ENCODE data around the gene CBLB.

CBLB gene

GRCh38 chr3:105639131-105639530 lies 229.7 kb downstream of the CBLB start:
- Histone ChIP-seq H3K27me3 (replicated peaks in 2 of 5; ENCODE audit: control insufficient read depth in 4 of 5, insufficient read depth in 5 of 5, low read length in 4 of 5) (no peaks in the 10 kb centered on the region), H3K27ac (ENCODE audit: insufficient read depth in 1 of 2, low read depth in 1 of 2, low read length in 2 of 2, poor library complexity in 1 of 2, severe bottlenecking in 2 of 2) (no peak overlapping the region), H3K4me1 (ENCODE audit: control extremely low read depth in 1 of 4, control insufficient read depth in 4 of 4, insufficient read depth in 4 of 4, low read length in 3 of 4) (no peaks in the 10 kb centered on the region), H3K9me3 (ENCODE audit: control extremely low read depth in 1 of 5, control insufficient read depth in 4 of 5, insufficient read depth in 2 of 5, low read depth in 1 of 5, low read length in 4 of 5) (no peaks in the 10 kb centered on the region), H3K4me3 (ENCODE audit: control insufficient read depth in 1 of 7, extremely low read depth in 1 of 7, insufficient read depth in 4 of 7, low read depth in 2 of 7, low read length in 6 of 7) (no peak overlapping the region), H3K36me3 (ENCODE audit: control insufficient read depth in 4 of 4, insufficient read depth in 4 of 4, low read length in 3 of 4) (no peaks in the 10 kb centered on the region)
- CTCF ChIA-PET: no interaction called here
- 100% methylated on average over 2 of the region's 2 CpGs for WGBS (ENCODE audit: insufficient coverage)
- DNase-seq: no peak
- POLR2A ChIA-PET: no interaction called here

GRCh38 chr3:105634708-105635107 lies 234.1 kb downstream of the CBLB start:
- 88% methylated on average over 5 of the region's 5 CpGs for WGBS (ENCODE audit: insufficient coverage)
- no peaks in the 10 kb centered on the region for H3K4me1 ChIP-seq (ENCODE audit: control extremely low read depth in 1 of 4, control insufficient read depth in 4 of 4, insufficient read depth in 4 of 4, low read length in 3 of 4)
- no peaks in the 10 kb centered on the region for H3K36me3 ChIP-seq (ENCODE audit: control insufficient read depth in 4 of 4, insufficient read depth in 4 of 4, low read length in 3 of 4)
- DNase-seq: no peak
- no peak overlapping the region for H3K4me3 ChIP-seq (ENCODE audit: control insufficient read depth in 1 of 7, extremely low read depth in 1 of 7, insufficient read depth in 4 of 7, low read depth in 2 of 7, low read length in 6 of 7)
- CTCF ChIA-PET: no interaction called here
- no peaks in the 10 kb centered on the region for H3K27me3 ChIP-seq (replicated peaks in 2 of 5; ENCODE audit: control insufficient read depth in 4 of 5, insufficient read depth in 5 of 5, low read length in 4 of 5)
- POLR2A ChIA-PET: interaction anchor here (0.7 kb wide), 1 partner anchor 1128 kb away, joined by 3 read pairs; no protein-coding TSS in a partner anchor
- H3K27ac ChIP-seq (ENCODE audit: insufficient read depth in 1 of 2, low read depth in 1 of 2, low read length in 2 of 2, poor library complexity in 1 of 2, severe bottlenecking in 2 of 2): no peak overlapping the region
- H3K9me3 ChIP-seq (ENCODE audit: control extremely low read depth in 1 of 5, control insufficient read depth in 4 of 5, insufficient read depth in 2 of 5, low read depth in 1 of 5, low read length in 4 of 5): no peaks in the 10 kb centered on the region

GRCh38 chr3:105629718-105630117 lies 239.1 kb downstream of the CBLB start:
- Histone ChIP-seq H3K4me3 (ENCODE audit: control insufficient read depth in 1 of 7, extremely low read depth in 1 of 7, insufficient read depth in 4 of 7, low read depth in 2 of 7, low read length in 6 of 7) (no peak overlapping the region), H3K36me3 (ENCODE audit: control insufficient read depth in 4 of 4, insufficient read depth in 4 of 4, low read length in 3 of 4) (no peaks in the 10 kb centered on the region), H3K27me3 (replicated peaks in 2 of 5; ENCODE audit: control insufficient read depth in 4 of 5, insufficient read depth in 5 of 5, low read length in 4 of 5) (no peaks in the 10 kb centered on the region), H3K9me3 (ENCODE audit: control extremely low read depth in 1 of 5, control insufficient read depth in 4 of 5, insufficient read depth in 2 of 5, low read depth in 1 of 5, low read length in 4 of 5) (no peaks in the 10 kb centered on the region), H3K27ac (ENCODE audit: insufficient read depth in 1 of 2, low read depth in 1 of 2, low read length in 2 of 2, poor library complexity in 1 of 2, severe bottlenecking in 2 of 2) (no peak overlapping the region), H3K4me1 (ENCODE audit: control extremely low read depth in 1 of 4, control insufficient read depth in 4 of 4, insufficient read depth in 4 of 4, low read length in 3 of 4) (no peaks in the 10 kb centered on the region)
- no peak for DNase-seq
- POLR2A ChIA-PET: no interaction called here
- CTCF ChIA-PET: no interaction called here

- 100% methylated on average over 3 of the region's 5 CpGs for WGBS (ENCODE audit: insufficient coverage)
- ChIA-PET POLR2A (no interaction called here), CTCF (no interaction called here)
Measured at GRCh38 chr3:105626739-105627138, 242.1 kb downstream of the CBLB start.

GRCh38 chr3:105622169-105622568 lies 246.6 kb downstream of the CBLB start:
- CTCF ChIA-PET: no interaction called here
- Histone ChIP-seq H3K4me1 (ENCODE audit: control extremely low read depth in 1 of 4, control insufficient read depth in 4 of 4, insufficient read depth in 4 of 4, low read length in 3 of 4) (no peaks in the 10 kb centered on the region), H3K4me3 (ENCODE audit: control insufficient read depth in 1 of 7, extremely low read depth in 1 of 7, insufficient read depth in 4 of 7, low read depth in 2 of 7, low read length in 6 of 7) (no peak overlapping the region), H3K27ac (ENCODE audit: insufficient read depth in 1 of 2, low read depth in 1 of 2, low read length in 2 of 2, poor library complexity in 1 of 2, severe bottlenecking in 2 of 2) (no peak overlapping the region), H3K36me3 (ENCODE audit: control insufficient read depth in 4 of 4, insufficient read depth in 4 of 4, low read length in 3 of 4) (no peaks in the 10 kb centered on the region), H3K9me3 (ENCODE audit: control extremely low read depth in 1 of 5, control insufficient read depth in 4 of 5, insufficient read depth in 2 of 5, low read depth in 1 of 5, low read length in 4 of 5) (no peaks in the 10 kb centered on the region), H3K27me3 (replicated peaks in 2 of 5; ENCODE audit: control insufficient read depth in 4 of 5, insufficient read depth in 5 of 5, low read length in 4 of 5) (no peaks in the 10 kb centered on the region)
- DNase-seq: no peak
- POLR2A ChIA-PET: no interaction called here

More at GRCh38 chr3:105626739-105627138, 242.1 kb downstream of the CBLB start:
- Histone ChIP-seq H3K9me3 (ENCODE audit: control extremely low read depth in 1 of 5, control insufficient read depth in 4 of 5, insufficient read depth in 2 of 5, low read depth in 1 of 5, low read length in 4 of 5) (no peaks in the 10 kb centered on the region), H3K27ac (ENCODE audit: insufficient read depth in 1 of 2, low read depth in 1 of 2, low read length in 2 of 2, poor library complexity in 1 of 2, severe bottlenecking in 2 of 2) (no peak overlapping the region), H3K27me3 (replicated peaks in 2 of 5; ENCODE audit: control insufficient read depth in 4 of 5, insufficient read depth in 5 of 5, low read length in 4 of 5) (no peaks in the 10 kb centered on the region), H3K4me1 (ENCODE audit: control extremely low read depth in 1 of 4, control insufficient read depth in 4 of 4, insufficient read depth in 4 of 4, low read length in 3 of 4) (no peaks in the 10 kb centered on the region), H3K36me3 (ENCODE audit: control insufficient read depth in 4 of 4, insufficient read depth in 4 of 4, low read length in 3 of 4) (no peaks in the 10 kb centered on the region), H3K4me3 (ENCODE audit: control insufficient read depth in 1 of 7, extremely low read depth in 1 of 7, insufficient read depth in 4 of 7, low read depth in 2 of 7, low read length in 6 of 7) (no peak overlapping the region)
- no peak for DNase-seq

- no peak for DNase-seq
- POLR2A ChIA-PET: no interaction called here
- no peaks in the 10 kb centered on the region for H3K27me3 ChIP-seq (replicated peaks in 2 of 5; ENCODE audit: control insufficient read depth in 4 of 5, insufficient read depth in 5 of 5, low read length in 4 of 5)
- CTCF ChIA-PET: no interaction called here
- no peak overlapping the region for H3K4me3 ChIP-seq (ENCODE audit: control insufficient read depth in 1 of 7, extremely low read depth in 1 of 7, insufficient read depth in 4 of 7, low read depth in 2 of 7, low read length in 6 of 7)
- 100% methylated on average over 1 of the region's 2 CpGs for WGBS (ENCODE audit: insufficient coverage)
- no peaks in the 10 kb centered on the region for H3K36me3 ChIP-seq (ENCODE audit: control insufficient read depth in 4 of 4, insufficient read depth in 4 of 4, low read length in 3 of 4)
- no peaks in the 10 kb centered on the region for H3K4me1 ChIP-seq (ENCODE audit: control extremely low read depth in 1 of 4, control insufficient read depth in 4 of 4, insufficient read depth in 4 of 4, low read length in 3 of 4)
- no peak overlapping the region for H3K27ac ChIP-seq (ENCODE audit: insufficient read depth in 1 of 2, low read depth in 1 of 2, low read length in 2 of 2, poor library complexity in 1 of 2, severe bottlenecking in 2 of 2)
- no peaks in the 10 kb centered on the region for H3K9me3 ChIP-seq (ENCODE audit: control extremely low read depth in 1 of 5, control insufficient read depth in 4 of 5, insufficient read depth in 2 of 5, low read depth in 1 of 5, low read length in 4 of 5)
Measured at GRCh38 chr3:105620236-105620635, 248.6 kb downstream of the CBLB start.

- no peak overlapping the region for H3K4me3 ChIP-seq (ENCODE audit: control insufficient read depth in 1 of 7, extremely low read depth in 1 of 7, insufficient read depth in 4 of 7, low read depth in 2 of 7, low read length in 6 of 7)
- no peaks in the 10 kb centered on the region for H3K27me3 ChIP-seq (replicated peaks in 2 of 5; ENCODE audit: control insufficient read depth in 4 of 5, insufficient read depth in 5 of 5, low read length in 4 of 5)
- H3K4me1 ChIP-seq (ENCODE audit: control extremely low read depth in 1 of 4, control insufficient read depth in 4 of 4, insufficient read depth in 4 of 4, low read length in 3 of 4): no peaks in the 10 kb centered on the region
- ChIA-PET POLR2A (no interaction called here), CTCF (no interaction called here)
- H3K9me3 ChIP-seq (ENCODE audit: control extremely low read depth in 1 of 5, control insufficient read depth in 4 of 5, insufficient read depth in 2 of 5, low read depth in 1 of 5, low read length in 4 of 5): no peaks in the 10 kb centered on the region
- 100% methylated on average over 2 of the region's 2 CpGs for whole genome bisulfite sequencing (ENCODE audit: insufficient coverage)
- no peaks in the 10 kb centered on the region for H3K36me3 ChIP-seq (ENCODE audit: control insufficient read depth in 4 of 4, insufficient read depth in 4 of 4, low read length in 3 of 4)
- H3K27ac ChIP-seq (ENCODE audit: insufficient read depth in 1 of 2, low read depth in 1 of 2, low read length in 2 of 2, poor library complexity in 1 of 2, severe bottlenecking in 2 of 2): no peak overlapping the region
- DNase-seq: no peak
Measured at GRCh38 chr3:105619651-105620050, 249.2 kb downstream of the CBLB start.

- ChIA-PET POLR2A (no interaction called here), CTCF (no interaction called here)
- 93% methylated on average over 5 of the region's 5 CpGs for WGBS (ENCODE audit: insufficient coverage)
- Histone ChIP-seq H3K4me3 (ENCODE audit: control insufficient read depth in 1 of 7, extremely low read depth in 1 of 7, insufficient read depth in 4 of 7, low read depth in 2 of 7, low read length in 6 of 7) (no peak overlapping the region), H3K27me3 (replicated peaks in 2 of 5; ENCODE audit: control insufficient read depth in 4 of 5, insufficient read depth in 5 of 5, low read length in 4 of 5) (no peaks in the 10 kb centered on the region), H3K4me1 (ENCODE audit: control extremely low read depth in 1 of 4, control insufficient read depth in 4 of 4, insufficient read depth in 4 of 4, low read length in 3 of 4) (no peaks in the 10 kb centered on the region), H3K36me3 (ENCODE audit: control insufficient read depth in 4 of 4, insufficient read depth in 4 of 4, low read length in 3 of 4) (no peaks in the 10 kb centered on the region), H3K27ac (ENCODE audit: insufficient read depth in 1 of 2, low read depth in 1 of 2, low read length in 2 of 2, poor library complexity in 1 of 2, severe bottlenecking in 2 of 2) (no peak overlapping the region), H3K9me3 (ENCODE audit: control extremely low read depth in 1 of 5, control insufficient read depth in 4 of 5, insufficient read depth in 2 of 5, low read depth in 1 of 5, low read length in 4 of 5) (no peaks in the 10 kb centered on the region)
- DNase-seq: no peak
Measured at GRCh38 chr3:105618556-105618955, 250.3 kb downstream of the CBLB start.
